HepG2 (cell line): ENCODE results near the gene DNM1L. TPM values are rescaled to one million over a fixed set of nuclear protein-coding genes. Genes with fewer than 3 reads are reported as not detected.

Experiments
- ATAC-seq: fragments of 200-7000 bp; cut with Tn5 transposase; 3 replicates; pipeline ENCODE4 v1.9.1; 2020; ENCODE audit warnings: mild to moderate bottlenecking, moderate library complexity
- BruUV-seq: library from RNA; stranded (reverse); fragments of 400-500 nt; replicated peaks from 2 replicates; lab custom pipeline; 2021; lab: Mats Ljungman, UMichigan
- CTCF ChIA-PET: fragments of 300-600 bp; formaldehyde crosslinking; extraction: SDS; loops from one replicate; lab custom pipeline; 2021; ENCODE audit warnings: low total read pairs, inconsistent platforms, low intra/inter-chr PET ratio; lab: Yijun Ruan, JAX
- POLR2A ChIA-PET: fragments of 350-600 bp; sonication (Branson Sonifier 250); formaldehyde crosslinking; loops from one replicate; lab custom pipeline; 2020; ENCODE audit warnings: antibody characterized with exemption, inconsistent platforms; lab: Yijun Ruan, JAX
- DNase-seq: peaks from one replicate; pipeline ENCODE4 v3.0.0-alpha.2; 2015; ENCODE audit warnings: low spot score
- FAIRE-seq: peaks from 3 replicates; lab custom pipeline; 2011; peaks lifted over from hg19 to GRCh38; lab: Jason Lieb, UNC
- H2AFZ ChIP-seq: one replicate; pipeline ENCODE4 v1.6.1; 2011; ENCODE audit warnings: low read length, inconsistent platforms
- H3K27ac ChIP-seq: fragments of 300-600 bp; 3 replicates; pipeline ENCODE4 v1.8.0; 2011; ENCODE audit warnings: mixed run types, mild to moderate bottlenecking, mixed read lengths, low read length, inconsistent platforms; ENCODE audit not compliant: insufficient read depth; ENCODE audit errors: extremely low read length
- H3K27me3 ChIP-seq, 2 experiments: fragments of 200-600 bp in 1 of 2; 2 replicates in 1 of 2; 3 replicates in 1 of 2; pipeline versions ENCODE4 v1.6.0 to v1.8.0; 2011; ENCODE audit warnings: low read length in 2 of 2, mild to moderate bottlenecking in 2 of 2, moderate library complexity in 2 of 2, inconsistent platforms in 1 of 2; ENCODE audit not compliant: insufficient read depth in 2 of 2, control insufficient read depth in 1 of 2
- H3K36me3 ChIP-seq, 2 experiments: fragments of 200-600 bp in 1 of 2; replicated peaks in 1 of 2; 2 replicates in 1 of 2; 3 replicates in 1 of 2; pipeline versions ENCODE4 v1.5.1 to v1.8.0; 2011; ENCODE audit warnings: low read length in 2 of 2, inconsistent platforms in 1 of 2; ENCODE audit not compliant: insufficient read depth in 2 of 2, control insufficient read depth in 1 of 2
- H3K4me1 ChIP-seq: 2 replicates; pipeline ENCODE4 v1.5.1; 2012; ENCODE audit warnings: low read length, inconsistent platforms; ENCODE audit not compliant: insufficient read depth
- H3K4me2 ChIP-seq: 2 replicates; pipeline ENCODE4 v1.6.0; 2011; ENCODE audit warnings: low read depth, low read length, inconsistent platforms
- H3K4me3 ChIP-seq, 3 experiments: fragments of 200-600 bp in 1 of 3; sonication (generic), shearing (Covaris generic) in 1 of 3; replicated peaks in 1 of 3; 2 replicates each; pipeline ENCODE4 v1.5.1; 2011 to 2016; ENCODE audit warnings: low read length in 3 of 3, inconsistent platforms in 2 of 3, low read depth in 2 of 3, mild to moderate bottlenecking in 2 of 3, control low read depth in 1 of 3, mixed read lengths in 1 of 3; ENCODE audit not compliant: insufficient read depth in 1 of 3
- H3K79me2 ChIP-seq: one replicate; pipeline ENCODE4 v1.6.1; 2011; ENCODE audit warnings: low read length, inconsistent platforms; ENCODE audit not compliant: insufficient read depth
- H3K9ac ChIP-seq: 2 replicates; pipeline ENCODE4 v1.6.0; 2011; ENCODE audit warnings: mild to moderate bottlenecking, low read depth, low read length, inconsistent platforms; ENCODE audit not compliant: insufficient read depth
- H3K9me3 ChIP-seq: 2 replicates; pipeline ENCODE4 v1.5.1; 2012; ENCODE audit warnings: mild to moderate bottlenecking, low read length
- H4K20me1 ChIP-seq: 2 replicates; pipeline ENCODE4 v1.6.0; 2011; ENCODE audit warnings: inconsistent platforms, mild to moderate bottlenecking, low read length, moderate library complexity; ENCODE audit not compliant: insufficient read depth
- ARNT ChIP-seq: fragments of 450-650 bp; IDR thresholded peaks from 2 replicates; pipeline ENCODE4 v1.6.1; 2017
- EEA1 ChIP-seq: sonication (generic); formaldehyde crosslinking; IDR thresholded peaks from 2 replicates; pipeline ENCODE4 v1.5.1; 2020; ENCODE audit warnings: mild to moderate bottlenecking, missing genetic modification reagents, borderline replicate concordance
- ELF4 ChIP-seq: sonication (generic); formaldehyde crosslinking; IDR thresholded peaks from 2 replicates; pipeline ENCODE4 v1.5.0; 2020; ENCODE audit warnings: missing genetic modification reagents, mild to moderate bottlenecking, moderate library complexity, borderline replicate concordance
- HDAC6 ChIP-seq: fragments of 200-600 bp; sonication (generic); IDR thresholded peaks from 2 replicates; pipeline ENCODE4 v1.7.0; 2017; ENCODE audit warnings: mild to moderate bottlenecking, antibody characterized with exemption, low read length, low read depth
- PHF21A ChIP-seq: sonication (generic); formaldehyde crosslinking; IDR thresholded peaks from 2 replicates; pipeline ENCODE4 v1.5.0; 2020; ENCODE audit warnings: mild to moderate bottlenecking, missing genetic modification reagents
- TRAFD1 ChIP-seq: sonication (generic); formaldehyde crosslinking; IDR thresholded peaks from 2 replicates; pipeline ENCODE4 v1.5.1; 2020; ENCODE audit warnings: missing genetic modification reagents, mild to moderate bottlenecking, borderline replicate concordance
- XBP1 ChIP-seq: sonication (generic); formaldehyde crosslinking; IDR thresholded peaks from 2 replicates; pipeline ENCODE4 v1.5.0; 2020; ENCODE audit warnings: missing genetic modification reagents
- ZIK1 ChIP-seq: sonication (generic); formaldehyde crosslinking; IDR thresholded peaks from 2 replicates; pipeline ENCODE4 v1.5.0; 2020; ENCODE audit warnings: mild to moderate bottlenecking, low read depth, missing genetic modification reagents, borderline replicate concordance
- ZNF816 ChIP-seq: sonication (generic); formaldehyde crosslinking; IDR thresholded peaks from 2 replicates; pipeline ENCODE4 v1.8.0; 2022; ENCODE audit warnings: missing genetic modification reagents, mild to moderate bottlenecking, borderline replicate concordance
- WGBS: methylation state at CpG from one replicate; pipeline ENCODE4 v1.1.6; 2017; ENCODE audit warnings: low lambda C conversion rate; 5-methylcytosine and 5-hydroxymethylcytosine counted together
- in situ Hi-C: cut with HindIII; loops from 2 replicates; pipeline ENCODE4 v1.10.0; 2017; ENCODE audit warnings: low pct_unique_long_range_greater_than_20kb; ENCODE audit not compliant: extremely low pct_ligation_motif_present
- intact Hi-C: fragments of 100-400 bp; cut with micrococcal nuclease; formaldehyde crosslinking; loops from one replicate; pipeline ENCODE4 v1.10.0; 2022; ENCODE audit not compliant: unreplicated experiment
- polyA plus RNA-seq, 8 experiments: library from polyadenylated mRNA; depleted of rRNA in 3 of 8; stranded (reverse) in 7 of 8; unstranded in 1 of 8; fragments of >200 nt; fragmentation: Illumina TruSeq in 4 of 8; extraction: Trizol in 4 of 8; gene quantifications; 2 replicates each; pipeline versions ENCODE4 v1.2.1 to v1.2.3, GENCODE V29; 2011 to 2016; ENCODE audit warnings: low read depth in 4 of 8, missing spikeins in 1 of 8, mixed read lengths in 1 of 8; ENCODE audit not compliant: insufficient read depth in 1 of 8
- total RNA-seq, 5 experiments: library from RNA; depleted of rRNA; stranded (reverse); fragments of >200 nt; fragmentation: Illumina TruSeq; extraction: Trizol; gene quantifications; 2 replicates each; pipeline ENCODE4 v1.2.3, GENCODE V29; 2016; ENCODE audit warnings: low read depth in 1 of 5
- TF ChIP-seq, protein P1 (sequence below): sonication (generic); formaldehyde crosslinking; conservative IDR thresholded peaks from 2 replicates; pipeline ENCODE4 v1.5.0; 2020; ENCODE audit warnings: missing genetic modification reagents

DNM1L gene
- total and polyA plus RNA-seq, 2 of the 13 experiments (the other 11 are each of a cell fraction or from before 2014, with no cell fraction given) = 35.9 to 65.8 TPM

DNA sequence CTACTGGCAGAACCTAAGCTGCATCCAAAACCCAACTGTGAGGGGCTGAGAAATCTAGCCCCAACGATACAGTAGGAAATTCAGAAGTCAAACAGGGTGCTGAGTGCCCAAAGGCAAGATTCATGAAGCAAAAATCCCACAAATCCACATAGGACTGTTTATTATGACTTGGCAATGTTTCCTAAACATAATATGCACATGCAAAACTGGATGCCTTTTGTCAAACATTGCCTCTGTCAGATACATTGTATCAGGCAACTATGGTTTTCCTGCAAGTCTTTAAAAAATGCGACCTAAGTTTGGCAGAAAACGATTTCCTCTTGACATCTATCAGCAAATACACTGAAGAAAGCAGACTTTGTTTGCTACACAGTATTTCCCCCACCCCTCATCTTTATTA lies 103.9 kb downstream of the DNM1L start:
- ChIA-PET CTCF (no interaction called here), POLR2A (no interaction called here)
- ATAC-seq (no peak), FAIRE-seq (no peak), DNase-seq (no peak)
- intact Hi-C loops = no loop called here
- H3K4me2 ChIP-seq = no peak overlapping the region
- WGBS = 67% methylated on average over 3 of the region's 3 CpGs
- H3K79me2 ChIP-seq = no peaks in the 10 kb centered on the region
- in situ Hi-C loops = no loop called here
- H3K27me3 ChIP-seq = no peaks in the 10 kb centered on the region
- H3K9ac ChIP-seq = no peak overlapping the region
- TF ChIP-seq ARNT (no peak), ELF4 (CRISPR knock-in tag) (no peak), EEA1 (CRISPR knock-in tag) (no peak), ZIK1 (CRISPR knock-in tag) (no peak), XBP1 (no peak)
- no peaks in the 10 kb centered on the region for H3K4me1 ChIP-seq
- no peak overlapping the region for H3K4me3 ChIP-seq
- H3K27ac ChIP-seq = no peak overlapping the region
- no TSS peak for BruUV-seq
- no peak overlapping the region for H2AFZ ChIP-seq
- H4K20me1 ChIP-seq = no peaks in the 10 kb centered on the region
- no peaks in the 10 kb centered on the region; a peak in 1 of 5 replicates for H3K36me3 ChIP-seq
- H3K9me3 ChIP-seq = no peaks in the 10 kb centered on the region

DNA sequence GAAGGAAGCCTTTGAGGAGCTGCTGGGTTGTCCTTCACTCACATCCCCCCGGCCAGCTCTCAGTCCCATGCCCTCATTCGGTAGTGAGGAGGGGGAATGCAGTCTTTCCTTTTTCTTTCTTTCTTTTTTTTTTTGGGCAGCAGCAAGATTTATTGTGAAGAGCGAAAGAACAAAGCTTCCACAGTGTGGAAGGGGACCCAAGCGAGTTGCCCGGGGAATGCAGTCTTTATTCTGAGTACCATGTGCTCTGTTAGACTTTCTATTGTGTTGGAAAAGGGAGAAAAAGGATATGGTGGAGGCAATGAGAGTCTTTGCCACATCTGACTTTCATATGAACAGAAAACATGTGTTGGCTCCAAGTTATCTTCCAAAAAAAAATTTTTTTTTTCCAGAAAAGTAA lies 106.5 kb downstream of the DNM1L start:
- no peaks in the 10 kb centered on the region for H3K9me3 ChIP-seq
- no peak overlapping the region for H2AFZ ChIP-seq
- ChIA-PET CTCF (no interaction called here), POLR2A (no interaction called here)
- no peak overlapping the region for H3K9ac ChIP-seq
- no peaks in the 10 kb centered on the region for H4K20me1 ChIP-seq
- intact Hi-C loops = no loop called here
- H3K4me3 ChIP-seq = no peak overlapping the region
- TF ChIP-seq, protein P1, sequence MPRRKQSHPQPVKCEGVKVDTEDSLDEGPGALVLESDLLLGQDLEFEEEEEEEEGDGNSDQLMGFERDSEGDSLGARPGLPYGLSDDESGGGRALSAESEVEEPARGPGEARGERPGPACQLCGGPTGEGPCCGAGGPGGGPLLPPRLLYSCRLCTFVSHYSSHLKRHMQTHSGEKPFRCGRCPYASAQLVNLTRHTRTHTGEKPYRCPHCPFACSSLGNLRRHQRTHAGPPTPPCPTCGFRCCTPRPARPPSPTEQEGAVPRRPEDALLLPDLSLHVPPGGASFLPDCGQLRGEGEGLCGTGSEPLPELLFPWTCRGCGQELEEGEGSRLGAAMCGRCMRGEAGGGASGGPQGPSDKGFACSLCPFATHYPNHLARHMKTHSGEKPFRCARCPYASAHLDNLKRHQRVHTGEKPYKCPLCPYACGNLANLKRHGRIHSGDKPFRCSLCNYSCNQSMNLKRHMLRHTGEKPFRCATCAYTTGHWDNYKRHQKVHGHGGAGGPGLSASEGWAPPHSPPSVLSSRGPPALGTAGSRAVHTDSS (CRISPR knock-in tag) = no peak
- TF ChIP-seq ZNF816 (no peak), PHF21A (CRISPR knock-in tag) (no peak), TRAFD1 (no peak), HDAC6 (no peak)
- TF ChIP-seq, all 625 proteins: peak for 0
- no peaks in the 10 kb centered on the region for H3K79me2 ChIP-seq
- BruUV-seq = no TSS peak
- 90% methylated on average over 5 of the region's 5 CpGs for WGBS
- ATAC-seq = no peak
- H3K4me1 ChIP-seq = no peaks in the 10 kb centered on the region
- H3K36me3 ChIP-seq = peaks cover 0 to 3% of the 10 kb centered on the region in 2 experiments; a peak in 2 of 5 replicates
- H3K27me3 ChIP-seq = no peaks in the 10 kb centered on the region
- in situ Hi-C loops = no loop called here
- FAIRE-seq = no peak
- H3K27ac ChIP-seq = no peak overlapping the region
- H3K4me2 ChIP-seq = no peak overlapping the region
- no peak for DNase-seq
